Measurements from ENCODE around the gene CXCR3. TPM values are rescaled to one million over a fixed set of nuclear protein-coding genes. Genes with fewer than 3 reads are reported as not detected.

Gene CXCR3
- total RNA-seq, 1 donor from 2014 or later, result not detected

DNA sequence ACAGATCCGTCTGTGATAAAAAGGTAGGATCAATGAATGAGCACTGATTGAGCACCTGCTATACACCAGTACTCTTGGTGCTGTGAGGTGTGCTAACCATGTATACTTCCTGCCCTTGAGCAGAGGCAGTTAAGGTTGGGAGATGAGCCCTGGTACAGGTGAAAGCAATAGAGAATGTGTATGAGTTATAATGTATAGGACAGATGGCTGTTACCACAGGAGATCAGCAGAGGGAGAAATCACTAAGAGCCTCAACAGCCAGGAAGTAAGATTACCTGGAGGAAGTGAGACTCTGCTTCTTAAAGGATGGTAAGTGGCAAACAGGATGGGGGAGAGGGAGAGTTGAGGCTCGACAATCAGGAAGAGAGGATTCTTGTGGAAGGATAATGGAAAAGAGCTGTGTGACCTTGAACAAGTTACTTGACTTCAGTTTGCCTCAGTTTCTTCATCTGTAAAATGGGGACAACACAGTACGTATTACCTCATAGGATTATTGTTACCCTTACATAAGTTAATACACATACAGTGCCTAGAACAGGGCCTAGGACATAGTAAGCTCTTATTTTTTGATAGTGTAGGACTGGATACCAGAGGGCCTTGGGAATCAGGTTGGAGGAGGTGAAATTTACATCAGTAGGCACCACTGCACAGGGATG is 9.1 kb downstream of the CXCR3 start:
- Mint-ChIP-seq H3K4me3 (ENCODE audit: low read depth) (no peak overlapping the region), H3K36me3 (ENCODE audit: insufficient read depth) (peaks cover 27% of the 10 kb centered on the region), H3K27me3 (no peaks in the 10 kb centered on the region), H3K4me1 (ENCODE audit: low read depth) (no peaks in the 10 kb centered on the region), H3K9me3 (ENCODE audit: low read depth) (peaks cover 7% of the 10 kb centered on the region), H3K27ac (no peak overlapping the region)
- TF ChIP-seq, protein P1, sequence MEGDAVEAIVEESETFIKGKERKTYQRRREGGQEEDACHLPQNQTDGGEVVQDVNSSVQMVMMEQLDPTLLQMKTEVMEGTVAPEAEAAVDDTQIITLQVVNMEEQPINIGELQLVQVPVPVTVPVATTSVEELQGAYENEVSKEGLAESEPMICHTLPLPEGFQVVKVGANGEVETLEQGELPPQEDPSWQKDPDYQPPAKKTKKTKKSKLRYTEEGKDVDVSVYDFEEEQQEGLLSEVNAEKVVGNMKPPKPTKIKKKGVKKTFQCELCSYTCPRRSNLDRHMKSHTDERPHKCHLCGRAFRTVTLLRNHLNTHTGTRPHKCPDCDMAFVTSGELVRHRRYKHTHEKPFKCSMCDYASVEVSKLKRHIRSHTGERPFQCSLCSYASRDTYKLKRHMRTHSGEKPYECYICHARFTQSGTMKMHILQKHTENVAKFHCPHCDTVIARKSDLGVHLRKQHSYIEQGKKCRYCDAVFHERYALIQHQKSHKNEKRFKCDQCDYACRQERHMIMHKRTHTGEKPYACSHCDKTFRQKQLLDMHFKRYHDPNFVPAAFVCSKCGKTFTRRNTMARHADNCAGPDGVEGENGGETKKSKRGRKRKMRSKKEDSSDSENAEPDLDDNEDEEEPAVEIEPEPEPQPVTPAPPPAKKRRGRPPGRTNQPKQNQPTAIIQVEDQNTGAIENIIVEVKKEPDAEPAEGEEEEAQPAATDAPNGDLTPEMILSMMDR (IDR thresholded peaks at IDR 0.05; ENCODE audit: unreplicated experiment), result no peak
- DNase-seq (ENCODE audit: low spot score, unreplicated experiment), result no peak

- H3K4me3 Mint-ChIP-seq (ENCODE audit: low read depth), result no peak overlapping the region
- H3K27ac Mint-ChIP-seq, result no peak overlapping the region
- TF ChIP-seq, protein P1 (IDR thresholded peaks at IDR 0.05; ENCODE audit: unreplicated experiment), result no peak
- H3K4me1 Mint-ChIP-seq (ENCODE audit: low read depth), result no peaks in the 10 kb centered on the region
- peaks cover 38% of the 10 kb centered on the region for H3K36me3 Mint-ChIP-seq (ENCODE audit: insufficient read depth)
- H3K27me3 Mint-ChIP-seq, result no peaks in the 10 kb centered on the region
- no peak for DNase-seq (ENCODE audit: low spot score, unreplicated experiment)
- H3K9me3 Mint-ChIP-seq (ENCODE audit: low read depth), result peaks cover 20% of the 10 kb centered on the region
Measured at GRCh38 chrX:71607488-71607887, 10.8 kb downstream of the CXCR3 start.

DNA sequence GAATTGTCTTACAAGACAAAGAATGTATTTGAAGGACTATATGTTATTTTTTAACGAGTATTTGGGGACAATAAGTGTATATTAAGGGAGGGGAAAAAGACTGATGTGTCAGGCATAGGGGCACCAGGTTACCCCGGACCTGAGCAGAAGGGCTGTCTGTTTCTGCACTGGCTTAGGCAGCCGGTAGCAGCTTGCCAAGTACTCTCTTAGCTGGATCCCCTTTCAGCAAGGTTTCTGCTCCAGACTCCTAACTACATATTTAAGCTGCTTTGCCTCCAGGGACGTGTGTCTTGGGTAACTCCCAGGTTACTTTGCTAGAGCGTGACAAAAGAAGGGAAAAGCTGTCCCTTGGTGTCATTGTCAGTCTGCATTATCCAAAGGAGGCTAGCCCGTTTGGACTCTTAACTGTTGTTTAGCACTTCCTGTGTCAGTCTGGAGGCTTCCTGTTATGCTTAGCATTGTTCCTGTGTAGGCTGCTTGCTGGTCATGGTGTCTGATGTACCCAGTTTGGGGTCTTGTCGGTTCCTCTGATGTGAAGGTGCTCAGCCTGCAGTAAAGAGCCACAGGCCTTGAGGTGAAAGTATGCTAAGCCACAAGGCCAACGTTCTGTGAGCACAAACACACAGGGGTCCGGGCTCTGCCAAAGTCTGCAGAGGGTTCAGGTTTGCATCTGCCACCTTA is 11.6 kb downstream of the CXCR3 start:
- no peak overlapping the region for H3K4me3 Mint-ChIP-seq (ENCODE audit: low read depth)
- H3K27me3 Mint-ChIP-seq, result no peaks in the 10 kb centered on the region
- H3K4me1 Mint-ChIP-seq (ENCODE audit: low read depth), result no peaks in the 10 kb centered on the region
- peaks cover 43% of the 10 kb centered on the region for H3K36me3 Mint-ChIP-seq (ENCODE audit: insufficient read depth)
- H3K9me3 Mint-ChIP-seq (ENCODE audit: low read depth), result peaks cover 24% of the 10 kb centered on the region
- no peak for DNase-seq (ENCODE audit: low spot score, unreplicated experiment)
- H3K27ac Mint-ChIP-seq, result no peak overlapping the region
- TF ChIP-seq, protein P1 (IDR thresholded peaks at IDR 0.05; ENCODE audit: unreplicated experiment), result no peak

- TF ChIP-seq, protein P1 (IDR thresholded peaks at IDR 0.05; ENCODE audit: unreplicated experiment), result no peak
- H3K9me3 Mint-ChIP-seq (ENCODE audit: low read depth), result peaks cover 24% of the 10 kb centered on the region
- no peaks in the 10 kb centered on the region for H3K27me3 Mint-ChIP-seq
- H3K4me3 Mint-ChIP-seq (ENCODE audit: low read depth), result no peak overlapping the region
- H3K4me1 Mint-ChIP-seq (ENCODE audit: low read depth), result no peaks in the 10 kb centered on the region
- DNase-seq (ENCODE audit: low spot score, unreplicated experiment), result no peak
- peaks cover 42% of the 10 kb centered on the region for H3K36me3 Mint-ChIP-seq (ENCODE audit: insufficient read depth)
- no peak overlapping the region for H3K27ac Mint-ChIP-seq
Measured at GRCh38 chrX:71604796-71605568, 13.3 kb downstream of the CXCR3 start.

DNA sequence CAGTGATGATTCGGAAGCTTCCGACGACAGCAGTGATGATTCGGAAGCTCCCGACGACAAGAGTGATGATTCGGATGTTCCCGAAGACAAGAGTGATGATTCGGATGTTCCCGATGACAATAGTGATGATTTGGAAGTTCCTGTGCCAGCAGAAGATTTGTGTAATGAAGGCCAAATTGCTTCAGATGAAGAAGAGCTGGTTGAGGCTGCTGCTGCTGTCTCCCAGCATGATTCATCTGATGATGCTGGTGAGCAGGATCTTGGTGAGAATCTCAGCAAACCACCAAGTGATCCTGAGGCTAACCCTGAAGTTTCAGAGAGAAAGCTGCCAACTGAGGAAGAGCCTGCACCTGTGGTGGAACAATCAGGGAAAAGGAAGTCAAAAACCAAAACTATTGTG is 14.2 kb downstream of the CXCR3 start:
- DNase-seq (ENCODE audit: low spot score, unreplicated experiment), result no peak
- H3K36me3 Mint-ChIP-seq (ENCODE audit: insufficient read depth), result peaks cover 40% of the 10 kb centered on the region
- peaks cover 24% of the 10 kb centered on the region for H3K9me3 Mint-ChIP-seq (ENCODE audit: low read depth)
- no peaks in the 10 kb centered on the region for H3K27me3 Mint-ChIP-seq
- no peak overlapping the region for H3K27ac Mint-ChIP-seq
- no peaks in the 10 kb centered on the region for H3K4me1 Mint-ChIP-seq (ENCODE audit: low read depth)
- no peak overlapping the region for H3K4me3 Mint-ChIP-seq (ENCODE audit: low read depth)
- TF ChIP-seq, protein P1 (IDR thresholded peaks at IDR 0.05; ENCODE audit: unreplicated experiment), result no peak
